ENCODE data around the gene CHMP2B. TPM values are rescaled to one million over a fixed set of nuclear protein-coding genes. Genes with fewer than 3 reads are reported as not detected.
"Not testable (repeated sequence)": the region's sequence is repeated elsewhere in the genome, so short reads cannot be mapped to it uniquely, and the experiment has no call there.

The CHMP2B gene
- total RNA-seq, 1 donor from 2014 or later: 26.6 TPM

- intact Hi-C loops (cut with micrococcal nuclease): loop anchor here (5.0 kb wide), 2 partner anchors 141 to 804 kb away; no protein-coding TSS in a partner anchor
Observed at GRCh38 chr3:87228316-87228715, 1.2 kb downstream of the CHMP2B start.

DNA sequence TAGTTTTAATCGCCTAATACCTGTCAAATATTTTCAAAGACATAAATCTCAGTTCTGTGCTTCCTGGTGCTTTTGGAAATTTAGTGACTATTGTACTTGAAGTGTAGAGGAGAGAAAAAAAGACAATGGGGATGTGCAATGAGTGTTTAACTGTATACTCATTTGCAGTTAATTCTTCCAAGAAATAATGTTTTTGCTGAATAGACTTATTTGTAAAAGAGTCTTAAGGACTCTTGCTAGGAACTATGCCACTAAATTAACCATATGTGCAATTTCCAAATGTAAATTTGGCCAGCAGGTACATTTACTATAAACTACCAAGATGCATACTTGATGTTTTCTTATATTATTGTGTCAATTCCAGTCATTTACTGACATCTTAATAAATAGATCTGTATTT is 2.0 kb downstream of the CHMP2B start:
- intact Hi-C loops (cut with micrococcal nuclease): loop anchor here (5.0 kb wide), 2 partner anchors 142 to 803 kb away; no protein-coding TSS in a partner anchor

- intact Hi-C loops (cut with micrococcal nuclease): no loop called here
Observed at GRCh38 chr3:87233805-87234204, 6.7 kb downstream of the CHMP2B start.

DNA sequence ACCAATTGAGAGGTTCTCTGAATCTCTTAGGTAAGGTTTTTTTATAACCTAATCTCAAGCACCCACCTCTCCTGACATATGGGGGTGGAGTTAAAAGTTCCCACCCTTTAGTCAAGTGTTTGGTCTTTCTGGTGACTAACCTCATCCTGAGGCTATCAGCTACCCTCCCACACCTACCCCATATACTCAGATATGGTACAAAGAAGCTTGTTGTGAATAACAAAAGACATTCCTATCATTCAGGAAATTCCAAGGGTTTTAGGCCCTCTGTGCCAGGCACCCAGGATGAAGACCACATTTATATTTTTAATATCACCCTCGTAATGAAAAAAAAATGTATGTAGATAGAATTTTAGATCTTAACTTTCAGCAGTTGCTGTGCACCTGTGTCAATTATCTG is 9.0 kb downstream of the CHMP2B start:
- intact Hi-C loops (cut with micrococcal nuclease): no loop called here

DNA sequence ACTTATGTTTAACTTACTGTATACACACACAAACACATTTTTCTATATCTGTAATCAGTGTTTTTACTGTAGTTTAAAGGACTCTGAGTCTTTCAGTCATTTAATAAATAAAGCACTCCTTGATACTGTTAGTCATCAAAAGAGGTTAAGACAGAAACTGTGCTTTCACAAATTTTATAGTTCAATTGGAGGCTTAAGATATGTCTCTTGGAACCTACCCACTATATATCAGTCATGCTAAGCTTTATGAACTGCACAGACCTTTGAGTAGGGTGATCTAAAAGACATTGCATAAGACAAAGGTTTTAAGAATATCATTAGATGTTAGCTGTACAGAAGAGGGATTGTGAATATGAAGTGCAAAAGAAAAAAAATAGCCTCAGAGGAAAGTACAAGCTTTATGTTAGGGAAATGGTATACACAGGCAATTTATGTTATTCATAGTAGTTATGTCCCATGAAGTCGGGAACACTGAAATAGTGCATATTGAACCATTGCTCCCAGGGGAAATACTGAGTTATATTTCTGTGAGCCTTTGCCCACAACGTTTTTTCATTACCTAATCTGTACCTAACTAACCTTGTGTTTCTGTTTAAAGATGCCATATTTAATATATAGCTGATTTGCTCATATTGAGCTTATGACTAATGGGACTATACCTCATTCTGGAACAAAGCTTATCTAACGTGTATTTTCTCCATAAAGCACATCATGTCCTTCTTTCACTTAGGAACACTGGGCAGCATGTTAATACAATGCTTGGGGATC is 19.7 kb downstream of the CHMP2B start:
- intact Hi-C loops (cut with micrococcal nuclease): no loop called here

- intact Hi-C loops (cut with micrococcal nuclease): no loop called here
Observed at GRCh38 chr3:87247430-87247773, 20.3 kb downstream of the CHMP2B start.

- intact Hi-C loops (cut with micrococcal nuclease): not testable (repeated sequence)
Observed at GRCh38 chr3:87248231-87248630, 21.1 kb downstream of the CHMP2B start.

- intact Hi-C loops (cut with micrococcal nuclease): no loop called here
Observed at GRCh38 chr3:87248831-87249230, 21.7 kb downstream of the CHMP2B start.

DNA sequence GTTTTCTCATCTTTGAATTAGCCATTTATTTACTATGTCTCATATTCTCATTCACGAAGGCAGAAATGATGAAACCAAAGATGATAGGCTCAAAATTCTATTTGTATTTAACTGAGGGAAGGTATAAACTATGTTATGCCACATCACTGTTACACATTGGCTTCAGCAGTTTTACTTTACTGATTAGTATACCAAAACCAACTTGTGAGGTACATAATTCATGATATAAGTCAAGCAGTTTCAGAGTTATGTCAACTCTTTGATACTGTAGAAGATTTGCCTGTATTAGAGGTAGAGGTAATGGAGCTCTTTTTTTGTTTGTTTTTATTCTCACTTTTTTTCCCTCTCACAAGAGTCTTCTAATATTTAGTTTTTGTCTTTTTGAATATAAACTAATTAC is 22.9 kb downstream of the CHMP2B start:
- intact Hi-C loops (cut with micrococcal nuclease): no loop called here

- intact Hi-C loops (cut with micrococcal nuclease): loop anchor here (1.0 to 5.0 kb wide), 6 partner anchors 11 to 920 kb away; partner anchors contain the start of gene CHMP2B
Observed at GRCh38 chr3:87260270-87260669, 33.2 kb downstream of the CHMP2B start.

DNA sequence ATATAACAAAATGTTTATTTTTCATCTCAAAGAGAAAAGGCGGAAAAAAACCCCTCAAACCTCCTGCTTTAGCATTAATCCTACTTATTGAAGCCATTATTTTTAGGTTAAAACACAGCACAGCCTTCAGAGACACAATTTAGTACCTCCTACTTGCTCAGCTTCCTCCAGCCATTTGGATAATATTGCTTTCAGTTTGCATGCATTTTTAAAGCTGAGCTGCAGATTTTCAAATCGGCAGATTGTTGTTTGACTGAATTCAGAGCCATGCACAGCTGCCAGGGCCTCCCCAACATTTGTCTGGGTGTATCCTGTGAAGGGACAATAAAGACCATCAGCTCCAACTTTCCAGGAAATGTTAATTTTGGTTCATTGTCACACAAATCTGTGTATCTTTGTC is 34.8 kb downstream of the CHMP2B start:
- intact Hi-C loops (cut with micrococcal nuclease): loop anchor here (2.0 to 5.0 kb wide), 3 partner anchors 35 to 743 kb away; partner anchors contain the start of gene CHMP2B

DNA sequence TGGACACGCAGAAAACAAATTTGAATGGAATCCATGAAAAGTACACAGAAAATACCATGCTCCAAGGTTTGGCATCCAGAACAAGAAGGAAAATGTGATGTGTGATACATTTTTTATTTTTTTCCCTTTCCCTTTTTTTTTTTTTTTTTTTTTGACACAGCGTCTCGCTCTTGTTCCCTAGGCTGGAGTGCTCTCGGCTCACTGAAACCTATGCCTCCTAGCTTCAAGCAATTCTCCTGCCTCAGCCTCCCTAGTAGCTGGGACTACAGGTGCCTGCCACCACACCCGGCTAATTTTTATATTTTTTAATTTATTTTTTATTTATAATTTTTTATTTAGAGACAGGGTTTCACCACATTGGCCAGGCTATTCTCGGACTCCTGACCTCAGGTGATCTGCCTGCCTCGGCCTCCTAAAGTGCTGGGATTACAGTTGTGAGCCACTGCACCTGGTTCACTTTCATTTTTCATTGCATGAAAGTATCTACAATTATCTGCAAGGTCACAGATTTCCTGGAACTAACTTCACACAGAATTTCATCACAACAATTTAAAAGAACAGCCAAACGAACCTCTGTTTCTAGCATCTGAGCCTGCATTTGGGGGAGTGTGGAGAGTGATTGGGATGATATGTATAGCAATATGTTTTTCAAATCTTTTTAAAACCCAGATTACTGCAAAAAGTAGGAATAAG is 41.0 kb downstream of the CHMP2B start:
- intact Hi-C loops (cut with micrococcal nuclease): no loop called here

- intact Hi-C loops (cut with micrococcal nuclease): no loop called here
Observed at GRCh38 chr3:87268646-87269211, 41.6 kb downstream of the CHMP2B start.

DNA sequence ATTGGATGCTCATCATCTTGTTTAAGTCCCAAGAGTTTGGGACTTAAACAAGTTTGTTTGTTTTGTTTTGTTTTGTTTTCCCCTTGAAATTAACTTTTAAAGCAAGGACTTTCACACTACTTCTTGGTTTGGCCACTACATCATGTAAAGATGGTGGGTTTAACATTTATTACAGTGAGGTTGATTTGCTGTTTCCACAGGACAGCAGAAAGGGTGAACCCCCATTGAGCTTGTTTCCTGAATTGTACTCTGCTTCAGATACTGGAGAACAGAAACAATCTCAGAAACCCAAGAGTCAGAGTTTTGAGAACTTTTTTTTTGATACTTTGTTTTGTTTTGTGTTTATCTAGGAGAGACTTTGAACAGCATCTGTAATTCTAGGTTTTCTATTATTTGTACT is 42.6 kb downstream of the CHMP2B start:
- intact Hi-C loops (cut with micrococcal nuclease): no loop called here

DNA sequence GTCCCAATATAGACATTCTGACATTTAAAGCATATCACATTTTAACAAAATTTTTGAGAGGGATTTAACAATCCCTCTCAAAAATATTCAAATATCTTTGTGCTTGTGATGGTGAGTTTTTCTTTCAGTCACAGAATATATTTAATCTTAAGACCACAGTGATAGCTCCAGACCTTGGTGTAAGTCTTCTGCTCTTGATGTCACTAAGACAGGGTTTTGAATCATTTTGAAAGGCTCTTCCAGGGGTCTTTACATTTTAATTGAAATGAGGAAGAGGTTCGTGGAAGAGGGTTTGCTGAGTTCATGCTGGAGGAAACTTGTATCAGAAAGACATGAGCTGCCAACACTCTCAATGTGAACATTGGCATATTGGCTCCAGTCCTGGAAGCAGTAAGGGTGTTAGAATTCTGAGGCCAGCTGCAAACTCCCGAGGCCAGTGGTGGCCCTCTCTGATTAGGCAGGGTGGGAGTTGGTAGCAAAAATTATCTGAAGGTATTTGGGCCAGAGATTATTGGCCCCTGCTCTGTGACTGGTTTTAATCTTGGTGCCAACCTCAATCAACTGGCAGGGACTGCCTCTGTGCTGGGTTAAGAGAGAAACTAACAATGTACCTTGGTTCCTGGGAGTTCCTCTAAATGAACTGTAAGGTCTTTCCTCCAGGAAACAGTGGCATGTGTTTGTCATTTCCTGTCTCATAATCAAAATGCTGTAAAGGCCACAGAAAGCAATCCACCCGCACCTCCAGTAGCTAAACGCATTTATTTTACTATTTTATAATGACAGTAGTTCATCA is 44.0 kb downstream of the CHMP2B start:
- intact Hi-C loops (cut with micrococcal nuclease): loop anchor here (1.0 kb wide), 1 partner anchor 11 kb away; no protein-coding TSS in a partner anchor

GRCh38 chr3:87272718-87273341 is 45.7 kb downstream of the CHMP2B start:
- intact Hi-C loops (cut with micrococcal nuclease): no loop called here

- intact Hi-C loops (cut with micrococcal nuclease): no loop called here
Observed at GRCh38 chr3:87276484-87276883, 49.4 kb downstream of the CHMP2B start, which contains the start of gene POU1F1. POU1F1 (minus strand) TSS chr3:87276584; CDS start chr3:87276462, 122 bp downstream.

GRCh38 chr3:87287011-87287410 is 59.9 kb downstream of the CHMP2B start:
- intact Hi-C loops (cut with micrococcal nuclease): no loop called here

- intact Hi-C loops (cut with micrococcal nuclease): no loop called here
Observed at GRCh38 chr3:87288446-87288845, 61.3 kb downstream of the CHMP2B start.

GRCh38 chr3:87298111-87298718 is 71.1 kb downstream of the CHMP2B start:
- intact Hi-C loops (cut with micrococcal nuclease): loop anchor here (1.0 to 10.0 kb wide), 7 partner anchors 36 to 882 kb away; partner anchors contain the start of gene HTR1F
